HepG2 (cell line): Measurements from ENCODE around the gene ARFGAP1.
"Not testable (repeated sequence)": the region's sequence is repeated elsewhere in the genome, so short reads cannot be mapped to it uniquely, and the experiment has no call there.

Experiments used
- CBX2 ChIP-seq, 2 experiments: fragments of 200-600 bp in 1 of 2; sonication (generic); formaldehyde crosslinking in 1 of 2; IDR thresholded peaks; 2 replicates each; pipeline versions ENCODE4 v1.7.0 to v1.8.1; 2018 to 2022; ENCODE audit warnings: low read depth in 2 of 2, low read length in 1 of 2, mild to moderate bottlenecking in 1 of 2, missing genetic modification reagents in 1 of 2
- CREB1 ChIP-seq, 2 experiments: fragments of 450-650 bp in 1 of 2; IDR thresholded peaks; 2 replicates each; pipeline ENCODE4 v1.6.1; 2016 to 2017; ENCODE audit warnings: control low read depth in 1 of 2, mild to moderate bottlenecking in 1 of 2, missing compliant biosample characterization in 1 of 2, missing genetic modification characterization in 1 of 2
- KDM5A ChIP-seq: fragments of 200-600 bp; sonication (generic); IDR thresholded peaks from 2 replicates; pipeline ENCODE4 v1.7.0; 2018; ENCODE audit warnings: antibody characterized with exemption, mild to moderate bottlenecking, low read length, borderline replicate concordance
- POLR2A ChIP-seq, 2 experiments: IDR thresholded peaks; 2 replicates each; pipeline ENCODE4 v1.6.1; 2011; ENCODE audit warnings: low read depth in 2 of 2, low read length in 2 of 2, mild to moderate bottlenecking in 1 of 2, moderate library complexity in 1 of 2; ENCODE audit not compliant: insufficient read depth in 1 of 2
- POLR2AphosphoS2 ChIP-seq: IDR thresholded peaks from 2 replicates; pipeline ENCODE4 v1.6.1; 2011; ENCODE audit warnings: low read depth, low read length, improper control_type of control experiment
- ZFP82 ChIP-seq: sonication (generic); formaldehyde crosslinking; IDR thresholded peaks from 2 replicates; pipeline ENCODE4 v1.5.1; 2020; ENCODE audit warnings: mild to moderate bottlenecking, missing genetic modification reagents, borderline replicate concordance
- ZNF10 ChIP-seq: sonication (generic); formaldehyde crosslinking; IDR thresholded peaks from 2 replicates; pipeline ENCODE4 v1.4.0; 2020; ENCODE audit warnings: mild to moderate bottlenecking, low read depth, missing genetic modification reagents, borderline replicate concordance
- ZNF644 ChIP-seq: IDR thresholded peaks from 2 replicates; pipeline ENCODE4 v1.6.1; 2016; ENCODE audit warnings: low read depth
- ZNF652 ChIP-seq: IDR thresholded peaks from 2 replicates; pipeline ENCODE4 v1.6.1; 2016; ENCODE audit warnings: low read depth, borderline replicate concordance
- ZNF773 ChIP-seq: sonication (generic); formaldehyde crosslinking; IDR thresholded peaks from 2 replicates; pipeline ENCODE4 v1.4.0; 2020; ENCODE audit warnings: missing genetic modification reagents, borderline replicate concordance
- TF ChIP-seq, protein P1 (sequence below): sonication (generic); formaldehyde crosslinking; IDR thresholded peaks from 2 replicates; pipeline ENCODE4 v1.5.0; 2020; ENCODE audit warnings: mild to moderate bottlenecking, missing genetic modification reagents, moderate library complexity
- TF ChIP-seq, protein P2 (sequence below): sonication (generic); formaldehyde crosslinking; IDR thresholded peaks from 2 replicates; pipeline ENCODE4 v1.4.0; 2020; ENCODE audit warnings: low read depth, mild to moderate bottlenecking, missing genetic modification reagents
- TF ChIP-seq, protein P3 (sequence below): sonication (generic); formaldehyde crosslinking; IDR thresholded peaks from 2 replicates; pipeline ENCODE4 v1.4.0; 2020; ENCODE audit warnings: missing genetic modification reagents
- TF ChIP-seq, protein P4 (sequence below): sonication (generic); formaldehyde crosslinking; conservative IDR thresholded peaks from 2 replicates; pipeline ENCODE4 v1.4.0; 2020; ENCODE audit warnings: missing genetic modification reagents

DNA sequence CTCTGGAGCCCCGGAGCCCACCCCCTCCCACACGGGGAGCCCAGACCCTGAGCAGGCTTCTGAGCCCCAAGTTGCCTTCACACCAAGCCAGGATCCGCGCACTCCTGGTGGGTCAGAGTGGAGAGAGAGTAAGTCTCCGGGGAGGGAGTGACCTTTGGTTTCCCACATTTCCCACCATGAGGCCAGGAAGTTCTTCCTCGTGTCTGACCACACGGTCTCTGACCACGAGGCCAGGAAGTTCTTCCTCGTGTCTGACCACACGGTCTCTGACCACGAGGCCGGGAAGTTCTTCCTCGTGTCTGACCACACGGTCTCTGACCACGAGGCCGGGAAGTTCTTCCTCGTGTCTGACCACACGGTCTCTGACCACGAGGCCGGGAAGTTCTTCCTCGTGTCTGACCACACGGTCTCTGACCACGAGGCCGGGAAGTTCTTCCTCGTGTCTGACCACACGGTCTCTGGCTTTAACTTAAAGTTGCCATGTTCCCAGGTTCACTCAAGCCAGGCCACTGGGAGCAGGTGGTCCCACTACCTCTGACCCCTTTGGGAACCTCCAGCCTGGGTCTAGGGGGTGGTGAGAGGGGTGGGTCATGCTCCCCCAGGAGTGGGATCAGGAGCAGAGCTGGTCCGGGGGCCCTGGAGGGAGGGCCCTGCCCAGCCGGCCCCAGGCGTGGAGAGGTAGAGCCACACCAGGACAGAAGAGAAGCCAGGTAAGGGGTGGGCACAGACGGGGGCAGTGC, 33.5 kb downstream of the ARFGAP1 start:
- not testable (repeated sequence) for TF ChIP-seq POLR2AphosphoS2; ZNF644; ZNF10 (CRISPR knock-in tag); POLR2A (IDR thresholded peaks at IDR 0.05; ENCODE audit: insufficient read depth in 1 of 2, low read depth in 2 of 2, low read length in 2 of 2); CBX2 (IDR thresholded peaks at IDR 0.05; ENCODE audit: low read depth, low read length); CBX2 (CRISPR knock-in tag; IDR thresholded peaks at IDR 0.05; ENCODE audit: low read depth); ZNF773 (CRISPR knock-in tag); ZNF652; CREB1 (IDR thresholded peaks at IDR 0.05); CREB1 (CRISPR knock-in tag; IDR thresholded peaks at IDR 0.05); ZFP82 (CRISPR knock-in tag); KDM5A
- TF ChIP-seq, protein P1, sequence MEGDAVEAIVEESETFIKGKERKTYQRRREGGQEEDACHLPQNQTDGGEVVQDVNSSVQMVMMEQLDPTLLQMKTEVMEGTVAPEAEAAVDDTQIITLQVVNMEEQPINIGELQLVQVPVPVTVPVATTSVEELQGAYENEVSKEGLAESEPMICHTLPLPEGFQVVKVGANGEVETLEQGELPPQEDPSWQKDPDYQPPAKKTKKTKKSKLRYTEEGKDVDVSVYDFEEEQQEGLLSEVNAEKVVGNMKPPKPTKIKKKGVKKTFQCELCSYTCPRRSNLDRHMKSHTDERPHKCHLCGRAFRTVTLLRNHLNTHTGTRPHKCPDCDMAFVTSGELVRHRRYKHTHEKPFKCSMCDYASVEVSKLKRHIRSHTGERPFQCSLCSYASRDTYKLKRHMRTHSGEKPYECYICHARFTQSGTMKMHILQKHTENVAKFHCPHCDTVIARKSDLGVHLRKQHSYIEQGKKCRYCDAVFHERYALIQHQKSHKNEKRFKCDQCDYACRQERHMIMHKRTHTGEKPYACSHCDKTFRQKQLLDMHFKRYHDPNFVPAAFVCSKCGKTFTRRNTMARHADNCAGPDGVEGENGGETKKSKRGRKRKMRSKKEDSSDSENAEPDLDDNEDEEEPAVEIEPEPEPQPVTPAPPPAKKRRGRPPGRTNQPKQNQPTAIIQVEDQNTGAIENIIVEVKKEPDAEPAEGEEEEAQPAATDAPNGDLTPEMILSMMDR (CRISPR knock-in tag) = not testable (repeated sequence)
- TF ChIP-seq, protein P2, sequence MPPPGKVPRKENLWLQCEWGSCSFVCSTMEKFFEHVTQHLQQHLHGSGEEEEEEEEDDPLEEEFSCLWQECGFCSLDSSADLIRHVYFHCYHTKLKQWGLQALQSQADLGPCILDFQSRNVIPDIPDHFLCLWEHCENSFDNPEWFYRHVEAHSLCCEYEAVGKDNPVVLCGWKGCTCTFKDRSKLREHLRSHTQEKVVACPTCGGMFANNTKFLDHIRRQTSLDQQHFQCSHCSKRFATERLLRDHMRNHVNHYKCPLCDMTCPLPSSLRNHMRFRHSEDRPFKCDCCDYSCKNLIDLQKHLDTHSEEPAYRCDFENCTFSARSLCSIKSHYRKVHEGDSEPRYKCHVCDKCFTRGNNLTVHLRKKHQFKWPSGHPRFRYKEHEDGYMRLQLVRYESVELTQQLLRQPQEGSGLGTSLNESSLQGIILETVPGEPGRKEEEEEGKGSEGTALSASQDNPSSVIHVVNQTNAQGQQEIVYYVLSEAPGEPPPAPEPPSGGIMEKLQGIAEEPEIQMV (CRISPR knock-in tag) = not testable (repeated sequence)
- TF ChIP-seq, protein P3, sequence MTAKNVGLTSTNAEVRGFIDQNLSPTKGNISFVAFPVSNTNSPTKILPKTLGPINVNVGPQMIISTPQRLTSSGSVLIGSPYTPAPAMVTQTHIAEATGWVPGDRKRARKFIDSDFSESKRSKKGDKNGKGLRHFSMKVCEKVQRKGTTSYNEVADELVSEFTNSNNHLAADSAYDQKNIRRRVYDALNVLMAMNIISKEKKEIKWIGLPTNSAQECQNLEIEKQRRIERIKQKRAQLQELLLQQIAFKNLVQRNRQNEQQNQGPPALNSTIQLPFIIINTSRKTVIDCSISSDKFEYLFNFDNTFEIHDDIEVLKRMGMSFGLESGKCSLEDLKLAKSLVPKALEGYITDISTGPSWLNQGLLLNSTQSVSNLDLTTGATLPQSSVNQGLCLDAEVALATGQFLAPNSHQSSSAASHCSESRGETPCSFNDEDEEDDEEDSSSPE (CRISPR knock-in tag) = not testable (repeated sequence)
- TF ChIP-seq, protein P4, sequence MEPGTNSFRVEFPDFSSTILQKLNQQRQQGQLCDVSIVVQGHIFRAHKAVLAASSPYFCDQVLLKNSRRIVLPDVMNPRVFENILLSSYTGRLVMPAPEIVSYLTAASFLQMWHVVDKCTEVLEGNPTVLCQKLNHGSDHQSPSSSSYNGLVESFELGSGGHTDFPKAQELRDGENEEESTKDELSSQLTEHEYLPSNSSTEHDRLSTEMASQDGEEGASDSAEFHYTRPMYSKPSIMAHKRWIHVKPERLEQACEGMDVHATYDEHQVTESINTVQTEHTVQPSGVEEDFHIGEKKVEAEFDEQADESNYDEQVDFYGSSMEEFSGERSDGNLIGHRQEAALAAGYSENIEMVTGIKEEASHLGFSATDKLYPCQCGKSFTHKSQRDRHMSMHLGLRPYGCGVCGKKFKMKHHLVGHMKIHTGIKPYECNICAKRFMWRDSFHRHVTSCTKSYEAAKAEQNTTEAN = not testable (repeated sequence)
